Duodenal mucosa (tissue), 2 donors: ENCODE measurements around the gene LRP3.

Source experiments
- H3K27ac ChIP-seq: one replicate; pipeline ENCODE4 v1.7.0; 2013; ENCODE audit warnings: low read depth, low read length
- H3K27me3 ChIP-seq, 2 donors: one replicate each; pipeline ENCODE4 v1.7.0; 2013; ENCODE audit warnings: low read length in 2 of 2, control low read depth in 1 of 2; ENCODE audit not compliant: insufficient read depth in 2 of 2, control insufficient read depth in 1 of 2
- H3K36me3 ChIP-seq, 2 donors: one replicate each; pipeline ENCODE4 v1.7.0; 2013; ENCODE audit warnings: low read length in 2 of 2, control low read depth in 1 of 2; ENCODE audit not compliant: insufficient read depth in 2 of 2, control insufficient read depth in 1 of 2
- H3K4me1 ChIP-seq, 2 donors: one replicate each; pipeline ENCODE4 v1.7.0; 2013; ENCODE audit warnings: low read length in 2 of 2, control low read depth in 1 of 2; ENCODE audit not compliant: insufficient read depth in 2 of 2, control insufficient read depth in 1 of 2
- H3K4me3 ChIP-seq, 2 donors: one replicate each; pipeline ENCODE4 v1.7.0; 2013; ENCODE audit warnings: low read length in 2 of 2, low read depth in 1 of 2
- H3K9ac ChIP-seq, 2 donors: one replicate each; pipeline ENCODE4 v1.7.0; 2013; ENCODE audit warnings: low read length in 2 of 2, low read depth in 1 of 2
- H3K9me3 ChIP-seq, 2 donors: one replicate each; pipeline ENCODE4 v1.7.0; 2013; ENCODE audit warnings: low read length in 2 of 2, control low read depth in 1 of 2; ENCODE audit not compliant: control insufficient read depth in 1 of 2

The LRP3 gene

DNA sequence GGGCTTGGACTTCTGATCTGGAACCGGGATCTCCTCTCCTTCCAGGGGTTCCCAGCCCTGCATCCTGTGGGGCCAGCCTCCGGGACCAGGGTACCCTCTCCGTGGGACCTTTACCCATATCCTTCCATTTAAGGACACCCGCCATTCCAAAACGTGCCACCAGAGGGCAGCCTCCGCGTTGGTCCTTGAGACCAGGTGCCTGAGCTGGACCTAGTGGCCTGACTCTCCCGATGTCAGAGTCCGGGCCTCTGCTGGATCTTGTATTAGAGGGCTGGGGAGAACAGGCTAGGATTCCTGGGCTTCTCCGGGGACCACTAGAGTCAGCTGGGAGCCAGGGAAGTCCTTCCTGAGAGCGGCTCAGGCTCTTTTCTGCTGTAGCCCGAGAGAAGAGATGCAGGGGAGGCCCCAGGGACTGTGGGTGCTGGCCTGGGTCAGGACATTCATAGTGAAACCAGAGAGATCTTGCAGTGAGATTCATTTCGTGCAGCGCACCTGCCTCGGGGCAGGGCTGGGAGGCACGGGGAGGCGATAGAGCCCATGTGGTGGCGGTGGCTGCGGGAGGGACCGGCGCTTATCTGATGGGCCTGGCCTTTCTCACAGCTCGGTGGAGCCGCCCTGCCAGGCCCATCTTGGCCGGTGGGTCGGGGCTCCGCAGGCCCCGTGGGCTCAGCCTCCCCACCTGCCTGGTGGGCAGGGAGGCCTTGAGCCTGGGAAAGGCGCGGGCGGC, 41.3 kb downstream of the LRP3 start:
- Histone ChIP-seq H3K4me1 (peaks cover 0 to 8% of the 10 kb centered on the region in 2 donors), H3K4me3 (peak overlapping the region; percentile 41 to 63), H3K27ac (no peak overlapping the region), H3K9me3 (no peaks in the 10 kb centered on the region), H3K9ac (no peak overlapping the region), H3K36me3 (no peaks in the 10 kb centered on the region), H3K27me3 (peaks cover 0 to 8% of the 10 kb centered on the region in 2 donors)

- Histone ChIP-seq H3K36me3 (no peaks in the 10 kb centered on the region), H3K4me1 (peaks cover 4 to 13% of the 10 kb centered on the region in 2 donors), H3K9ac (no peak overlapping the region), H3K27ac (no peak overlapping the region), H3K4me3 (no peak overlapping the region), H3K27me3 (peaks cover 0 to 8% of the 10 kb centered on the region in 2 donors), H3K9me3 (no peaks in the 10 kb centered on the region)
Observed at GRCh38 chr19:33235996-33236350, 41.8 kb downstream of the LRP3 start.

- Histone ChIP-seq H3K27ac (no peak overlapping the region), H3K9me3 (no peaks in the 10 kb centered on the region), H3K27me3 (peaks cover 0 to 8% of the 10 kb centered on the region in 2 donors), H3K4me3 (no peak overlapping the region), H3K4me1 (peaks cover 7 to 15% of the 10 kb centered on the region in 2 donors), H3K36me3 (no peaks in the 10 kb centered on the region), H3K9ac (no peak overlapping the region)
Observed at GRCh38 chr19:33236696-33237390, 42.7 kb downstream of the LRP3 start.

GRCh38 chr19:33238481-33239149, 44.5 kb downstream of the LRP3 start:
- H3K9me3 ChIP-seq = no peaks in the 10 kb centered on the region
- H3K27ac ChIP-seq = no peak overlapping the region
- no peak overlapping the region for H3K4me3 ChIP-seq
- H3K9ac ChIP-seq = no peak overlapping the region
- H3K27me3 ChIP-seq = peaks cover 0 to 3% of the 10 kb centered on the region in 2 donors
- no peaks in the 10 kb centered on the region for H3K36me3 ChIP-seq
- peaks cover 7 to 15% of the 10 kb centered on the region in 2 donors for H3K4me1 ChIP-seq

- H3K9ac ChIP-seq = no peak overlapping the region
Observed at GRCh38 chr19:33239223-33239975, 45.3 kb downstream of the LRP3 start.

GRCh38 chr19:33240181-33240771, 46.1 kb downstream of the LRP3 start:
- H3K27ac ChIP-seq = no peak overlapping the region
- H3K27me3 ChIP-seq = no peaks in the 10 kb centered on the region
- no peaks in the 10 kb centered on the region for H3K36me3 ChIP-seq
- H3K9ac ChIP-seq = no peak overlapping the region
- H3K4me3 ChIP-seq = no peak overlapping the region
- H3K4me1 ChIP-seq = peaks cover 7 to 12% of the 10 kb centered on the region in 2 donors
- peaks cover 3% of the 10 kb centered on the region in 2 donors for H3K9me3 ChIP-seq

More at GRCh38 chr19:33239223-33239975, 45.3 kb downstream of the LRP3 start:
- Histone ChIP-seq H3K9me3 (no peaks in the 10 kb centered on the region), H3K36me3 (no peaks in the 10 kb centered on the region), H3K27me3 (peaks cover 0 to 3% of the 10 kb centered on the region in 2 donors), H3K4me1 (peaks cover 7 to 15% of the 10 kb centered on the region in 2 donors), H3K27ac (no peak overlapping the region), H3K4me3 (no peak overlapping the region)

GRCh38 chr19:33241091-33241529, 47.0 kb downstream of the LRP3 start:
- Histone ChIP-seq H3K27ac (peak overlapping the region; percentile 20), H3K4me3 (peak overlapping the region in 1 of 2 donors; percentile 43), H3K27me3 (no peaks in the 10 kb centered on the region), H3K9ac (no peak overlapping the region), H3K36me3 (no peaks in the 10 kb centered on the region), H3K4me1 (peaks cover 6 to 7% of the 10 kb centered on the region in 2 donors), H3K9me3 (peaks cover 7 to 11% of the 10 kb centered on the region in 2 donors)

GRCh38 chr19:33241530-33242101, 47.5 kb downstream of the LRP3 start:
- H3K27me3 ChIP-seq = no peaks in the 10 kb centered on the region
- H3K36me3 ChIP-seq = no peaks in the 10 kb centered on the region
- H3K9me3 ChIP-seq = peaks cover 7 to 11% of the 10 kb centered on the region in 2 donors
- H3K4me3 ChIP-seq = peak overlapping the region in 1 of 2 donors; percentile 43
- H3K9ac ChIP-seq = no peak overlapping the region
- H3K4me1 ChIP-seq = peaks cover 6 to 7% of the 10 kb centered on the region in 2 donors
- H3K27ac ChIP-seq = peak overlapping the region; percentile 20

- H3K9me3 ChIP-seq = peaks cover 7 to 11% of the 10 kb centered on the region in 2 donors
- H3K4me3 ChIP-seq = no peak overlapping the region
- H3K27me3 ChIP-seq = no peaks in the 10 kb centered on the region
- no peak overlapping the region for H3K9ac ChIP-seq
- H3K27ac ChIP-seq = no peak overlapping the region
- peaks cover 6 to 7% of the 10 kb centered on the region in 2 donors for H3K4me1 ChIP-seq
- no peaks in the 10 kb centered on the region for H3K36me3 ChIP-seq
Observed at GRCh38 chr19:33242131-33242530, 48.0 kb downstream of the LRP3 start.
